HepG2 (cell line): ENCODE results near the gene FANK1.
"Not testable (repeated sequence)": the region's sequence is repeated elsewhere in the genome, so short reads cannot be mapped to it uniquely, and the experiment has no call there.

Source experiments
- FOXA1 ChIP-seq, 2 experiments: fragments of 450-650 bp in 1 of 2; sonication (generic) in 1 of 2; formaldehyde crosslinking in 1 of 2; IDR thresholded peaks; 2 replicates each; pipeline versions ENCODE4 v1.4.0 to v1.6.1; 2016 to 2020; ENCODE audit warnings: missing genetic modification reagents in 1 of 2
- MED13 ChIP-seq: sonication (generic); formaldehyde crosslinking; IDR thresholded peaks from 2 replicates; pipeline ENCODE4 v1.5.0; 2020; ENCODE audit warnings: missing genetic modification reagents
- MEIS1 ChIP-seq: sonication (generic); formaldehyde crosslinking; IDR thresholded peaks from 2 replicates; pipeline ENCODE4 v1.9.0; 2021; ENCODE audit warnings: mild to moderate bottlenecking, missing genetic modification reagents, moderate library complexity, borderline replicate concordance
- NFE2L1 ChIP-seq: sonication (generic); formaldehyde crosslinking; IDR thresholded peaks from 2 replicates; pipeline ENCODE4 v1.4.0; 2020; ENCODE audit warnings: missing genetic modification reagents, mild to moderate bottlenecking, borderline replicate concordance
- NFE2L2 ChIP-seq: fragments of 150-350 bp; IDR thresholded peaks from 2 replicates; pipeline ENCODE4 v1.6.1; 2014; ENCODE audit warnings: low read length
- ZBTB7A ChIP-seq: sonication (generic); formaldehyde crosslinking; IDR thresholded peaks from 2 replicates; pipeline ENCODE4 v1.8.0; 2022; ENCODE audit warnings: mild to moderate bottlenecking, missing genetic modification reagents
- ZNF282 ChIP-seq: fragments of 450-650 bp; IDR thresholded peaks from 2 replicates; pipeline ENCODE4 v1.6.1; 2018; ENCODE audit not compliant: partially characterized antibody
- ZNF30 ChIP-seq: sonication (generic); formaldehyde crosslinking; IDR thresholded peaks from 2 replicates; pipeline ENCODE4 v1.5.0; 2020; ENCODE audit warnings: mild to moderate bottlenecking, missing genetic modification reagents
- ZNF879 ChIP-seq: sonication (generic); formaldehyde crosslinking; IDR thresholded peaks from 2 replicates; pipeline ENCODE4 v1.8.1; 2023; ENCODE audit warnings: missing genetic modification reagents
- TF ChIP-seq, protein P1 (sequence below), 2 experiments: fragments of 450-650 bp in 1 of 2; sonication (generic) in 1 of 2; formaldehyde crosslinking in 1 of 2; IDR thresholded peaks; 2 replicates each; pipeline versions ENCODE4 v1.6.1 to v1.8.0; 2016 to 2022; ENCODE audit warnings: antibody characterized with exemption in 1 of 2, mild to moderate bottlenecking in 1 of 2, missing genetic modification reagents in 1 of 2
- TF ChIP-seq, protein P2 (sequence below): sonication (generic); formaldehyde crosslinking; IDR thresholded peaks from 2 replicates; pipeline ENCODE4 v1.5.0; 2020; ENCODE audit warnings: mild to moderate bottlenecking, missing genetic modification reagents, moderate library complexity
- TF ChIP-seq, protein P3 (sequence below): sonication (generic); formaldehyde crosslinking; IDR thresholded peaks from 2 replicates; pipeline ENCODE4 v1.8.0; 2022; ENCODE audit warnings: mild to moderate bottlenecking, missing genetic modification reagents; ENCODE audit not compliant: insufficient replicate concordance

DNA sequence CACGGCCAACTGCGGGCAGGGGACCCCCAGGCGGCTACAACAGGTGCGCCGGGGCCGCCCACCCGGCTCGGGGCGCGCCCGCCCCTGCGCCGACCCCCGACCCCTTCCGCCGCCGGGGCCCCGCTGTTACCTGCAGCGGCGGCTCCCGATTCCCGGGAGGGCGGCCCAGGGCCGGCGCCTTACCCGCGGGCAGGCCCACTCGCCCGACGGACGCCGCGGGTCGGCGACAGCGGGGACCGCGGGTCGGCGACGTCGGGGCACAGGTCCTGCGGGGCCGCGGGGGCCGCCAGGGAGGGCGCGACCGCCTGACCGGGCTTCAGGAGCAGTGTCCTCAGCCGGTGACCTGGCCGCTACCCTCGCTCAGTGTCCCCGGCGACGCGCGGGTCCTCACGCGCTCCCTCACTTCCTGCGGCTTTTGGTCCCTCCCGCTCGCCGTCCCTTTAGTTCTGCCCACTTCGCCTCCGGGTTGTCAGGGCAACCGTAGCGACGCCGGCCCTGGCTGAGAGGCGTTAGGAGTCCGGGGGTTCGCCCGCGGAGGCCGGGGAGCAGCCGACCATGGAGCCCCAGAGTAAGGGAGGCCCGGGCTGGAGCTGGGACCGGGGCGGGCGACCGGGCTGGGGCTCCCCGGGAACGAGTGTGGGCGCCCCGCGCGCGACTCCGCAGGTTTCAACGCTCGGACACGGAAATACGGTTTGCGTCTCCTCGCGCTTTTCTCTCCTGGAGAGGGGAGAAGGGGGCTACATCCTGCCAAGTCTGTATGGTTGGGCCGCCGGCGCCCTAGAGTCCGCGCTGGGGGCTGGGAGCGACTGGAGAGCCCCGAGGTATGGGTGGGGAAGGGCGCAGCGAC lies at the start of gene FANK1:
- not testable (repeated sequence) for TF ChIP-seq MED13 (CRISPR knock-in tag); ZNF879 (CRISPR knock-in tag); FOXA1 (IDR thresholded peaks at IDR 0.05); FOXA1 (CRISPR knock-in tag; IDR thresholded peaks at IDR 0.05); ZNF30 (CRISPR knock-in tag); ZNF282; MEIS1 (CRISPR knock-in tag); NFE2L2; NFE2L1 (CRISPR knock-in tag)
- TF ChIP-seq, protein P1, sequence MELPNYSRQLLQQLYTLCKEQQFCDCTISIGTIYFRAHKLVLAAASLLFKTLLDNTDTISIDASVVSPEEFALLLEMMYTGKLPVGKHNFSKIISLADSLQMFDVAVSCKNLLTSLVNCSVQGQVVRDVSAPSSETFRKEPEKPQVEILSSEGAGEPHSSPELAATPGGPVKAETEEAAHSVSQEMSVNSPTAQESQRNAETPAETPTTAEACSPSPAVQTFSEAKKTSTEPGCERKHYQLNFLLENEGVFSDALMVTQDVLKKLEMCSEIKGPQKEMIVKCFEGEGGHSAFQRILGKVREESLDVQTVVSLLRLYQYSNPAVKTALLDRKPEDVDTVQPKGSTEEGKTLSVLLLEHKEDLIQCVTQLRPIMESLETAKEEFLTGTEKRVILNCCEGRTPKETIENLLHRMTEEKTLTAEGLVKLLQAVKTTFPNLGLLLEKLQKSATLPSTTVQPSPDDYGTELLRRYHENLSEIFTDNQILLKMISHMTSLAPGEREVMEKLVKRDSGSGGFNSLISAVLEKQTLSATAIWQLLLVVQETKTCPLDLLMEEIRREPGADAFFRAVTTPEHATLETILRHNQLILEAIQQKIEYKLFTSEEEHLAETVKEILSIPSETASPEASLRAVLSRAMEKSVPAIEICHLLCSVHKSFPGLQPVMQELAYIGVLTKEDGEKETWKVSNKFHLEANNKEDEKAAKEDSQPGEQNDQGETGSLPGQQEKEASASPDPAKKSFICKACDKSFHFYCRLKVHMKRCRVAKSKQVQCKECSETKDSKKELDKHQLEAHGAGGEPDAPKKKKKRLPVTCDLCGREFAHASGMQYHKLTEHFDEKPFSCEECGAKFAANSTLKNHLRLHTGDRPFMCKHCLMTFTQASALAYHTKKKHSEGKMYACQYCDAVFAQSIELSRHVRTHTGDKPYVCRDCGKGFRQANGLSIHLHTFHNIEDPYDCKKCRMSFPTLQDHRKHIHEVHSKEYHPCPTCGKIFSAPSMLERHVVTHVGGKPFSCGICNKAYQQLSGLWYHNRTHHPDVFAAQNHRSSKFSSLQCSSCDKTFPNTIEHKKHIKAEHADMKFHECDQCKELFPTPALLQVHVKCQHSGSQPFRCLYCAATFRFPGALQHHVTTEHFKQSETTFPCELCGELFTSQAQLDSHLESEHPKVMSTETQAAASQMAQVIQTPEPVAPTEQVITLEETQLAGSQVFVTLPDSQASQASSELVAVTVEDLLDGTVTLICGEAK (IDR thresholded peaks at IDR 0.05) = not testable (repeated sequence)
- TF ChIP-seq, protein P1 (CRISPR knock-in tag; IDR thresholded peaks at IDR 0.05) = not testable (repeated sequence)
- peak; percentile 59; the same call in 1 of the 2 replicates for TF ChIP-seq ZBTB7A (CRISPR knock-in tag)
- TF ChIP-seq, protein P2, sequence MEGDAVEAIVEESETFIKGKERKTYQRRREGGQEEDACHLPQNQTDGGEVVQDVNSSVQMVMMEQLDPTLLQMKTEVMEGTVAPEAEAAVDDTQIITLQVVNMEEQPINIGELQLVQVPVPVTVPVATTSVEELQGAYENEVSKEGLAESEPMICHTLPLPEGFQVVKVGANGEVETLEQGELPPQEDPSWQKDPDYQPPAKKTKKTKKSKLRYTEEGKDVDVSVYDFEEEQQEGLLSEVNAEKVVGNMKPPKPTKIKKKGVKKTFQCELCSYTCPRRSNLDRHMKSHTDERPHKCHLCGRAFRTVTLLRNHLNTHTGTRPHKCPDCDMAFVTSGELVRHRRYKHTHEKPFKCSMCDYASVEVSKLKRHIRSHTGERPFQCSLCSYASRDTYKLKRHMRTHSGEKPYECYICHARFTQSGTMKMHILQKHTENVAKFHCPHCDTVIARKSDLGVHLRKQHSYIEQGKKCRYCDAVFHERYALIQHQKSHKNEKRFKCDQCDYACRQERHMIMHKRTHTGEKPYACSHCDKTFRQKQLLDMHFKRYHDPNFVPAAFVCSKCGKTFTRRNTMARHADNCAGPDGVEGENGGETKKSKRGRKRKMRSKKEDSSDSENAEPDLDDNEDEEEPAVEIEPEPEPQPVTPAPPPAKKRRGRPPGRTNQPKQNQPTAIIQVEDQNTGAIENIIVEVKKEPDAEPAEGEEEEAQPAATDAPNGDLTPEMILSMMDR (CRISPR knock-in tag) = not testable (repeated sequence)
- TF ChIP-seq, protein P3, sequence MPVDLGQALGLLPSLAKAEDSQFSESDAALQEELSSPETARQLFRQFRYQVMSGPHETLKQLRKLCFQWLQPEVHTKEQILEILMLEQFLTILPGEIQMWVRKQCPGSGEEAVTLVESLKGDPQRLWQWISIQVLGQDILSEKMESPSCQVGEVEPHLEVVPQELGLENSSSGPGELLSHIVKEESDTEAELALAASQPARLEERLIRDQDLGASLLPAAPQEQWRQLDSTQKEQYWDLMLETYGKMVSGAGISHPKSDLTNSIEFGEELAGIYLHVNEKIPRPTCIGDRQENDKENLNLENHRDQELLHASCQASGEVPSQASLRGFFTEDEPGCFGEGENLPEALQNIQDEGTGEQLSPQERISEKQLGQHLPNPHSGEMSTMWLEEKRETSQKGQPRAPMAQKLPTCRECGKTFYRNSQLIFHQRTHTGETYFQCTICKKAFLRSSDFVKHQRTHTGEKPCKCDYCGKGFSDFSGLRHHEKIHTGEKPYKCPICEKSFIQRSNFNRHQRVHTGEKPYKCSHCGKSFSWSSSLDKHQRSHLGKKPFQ (CRISPR knock-in tag) = not testable (repeated sequence)
